Raji (cell line): ENCODE data around the gene IL21.

ENCODE experiments used
- POLR2A ChIP-seq: IDR thresholded peaks from 2 replicates; pipeline ENCODE4 v1.6.1; 2011; ENCODE audit warnings: low read depth, low read length, control low read depth; ENCODE audit not compliant: insufficient read depth

Gene IL21

DNA sequence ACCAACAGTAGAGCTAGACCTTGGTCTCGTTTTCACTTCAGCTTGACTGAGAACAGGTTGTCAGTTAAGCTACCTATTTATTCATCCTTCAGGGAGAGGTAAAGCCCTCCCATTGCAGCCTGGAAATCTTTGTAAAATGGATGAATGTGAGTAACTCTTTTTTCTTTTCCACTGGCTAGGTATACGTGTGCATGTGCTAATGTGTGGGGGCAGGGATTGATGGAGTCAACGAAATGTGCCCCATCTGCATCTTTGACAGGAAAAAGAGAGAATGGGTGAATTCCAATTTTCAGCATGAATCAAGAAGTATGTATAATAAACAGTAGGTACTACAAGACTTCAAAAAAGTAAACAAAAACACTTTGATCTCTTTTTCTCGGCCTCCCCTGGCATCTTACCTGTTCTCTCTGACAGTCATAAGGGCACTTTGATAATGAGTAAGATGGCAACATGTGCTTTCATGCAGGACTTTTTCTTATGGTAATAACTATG lies at the start of gene IL21:
Gene IL21 (minus strand): TSS at position 51 of the 492 bp plus-strand sequence. CDS start 55 bp downstream, outside the sequence.
- TF ChIP-seq POLR2A, result no peak

DNA sequence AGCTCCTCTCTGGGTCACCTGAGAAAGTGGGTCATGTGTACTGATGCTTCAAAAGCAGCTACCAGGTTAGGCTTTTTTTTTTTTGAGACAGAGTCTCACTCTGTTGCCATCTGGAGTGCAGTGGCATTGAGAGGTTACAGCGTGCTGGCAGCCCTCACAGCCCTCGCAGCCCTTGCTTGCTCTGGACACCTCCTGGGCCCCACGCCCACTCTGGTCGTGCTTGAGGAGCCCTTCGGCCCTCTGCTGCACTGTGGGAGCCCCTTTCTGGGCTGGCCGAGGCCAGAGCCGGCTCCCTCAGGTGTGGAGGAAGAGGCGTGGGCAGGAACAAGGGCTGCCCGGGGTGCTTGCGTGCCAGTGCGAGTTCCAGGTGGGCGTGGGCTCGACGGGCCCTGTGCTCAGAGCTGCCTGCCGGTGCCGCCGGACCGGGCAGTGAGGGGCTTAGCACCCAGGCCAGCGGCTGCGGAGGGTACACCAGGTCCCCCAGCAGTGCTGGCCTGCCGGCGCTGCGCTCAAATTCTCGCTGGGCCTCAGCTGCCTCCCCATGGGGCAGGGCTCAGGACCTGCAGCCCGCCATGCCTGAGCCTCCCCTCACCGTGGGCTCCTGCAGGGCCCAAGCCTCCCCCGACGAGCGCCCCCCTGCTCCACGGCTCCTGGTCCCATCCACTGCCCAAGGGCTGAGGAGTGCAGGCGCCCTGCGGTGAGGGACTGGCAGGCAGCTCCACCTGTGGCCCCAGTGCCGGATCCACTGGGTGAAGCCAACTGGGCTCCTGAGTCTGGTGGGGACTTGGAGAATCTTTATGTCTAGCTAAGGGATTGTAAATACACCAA lies 49.3 kb upstream of the IL21 start:
- TF ChIP-seq POLR2A, result no peak

DNA sequence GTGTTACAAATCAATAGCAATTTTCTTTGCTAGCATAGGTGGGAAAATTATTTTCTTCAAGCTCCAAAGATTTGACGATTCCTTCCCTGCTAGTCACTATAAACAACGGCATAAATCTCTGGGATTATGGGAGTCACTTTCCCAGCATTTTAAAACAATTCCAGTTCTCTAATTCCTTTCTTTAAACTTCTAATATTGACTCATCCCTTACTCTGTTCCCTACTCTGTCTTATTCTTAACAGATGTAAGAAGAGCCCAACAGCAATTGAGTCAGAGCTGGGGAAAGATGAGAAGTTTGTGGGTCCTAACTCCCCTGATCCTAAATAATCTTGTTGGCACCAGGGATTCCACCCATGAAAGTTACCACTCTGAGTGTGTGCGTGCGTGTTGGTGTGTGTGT lies 47.4 kb upstream of the IL21 start:
- TF ChIP-seq POLR2A, result no peak

DNA sequence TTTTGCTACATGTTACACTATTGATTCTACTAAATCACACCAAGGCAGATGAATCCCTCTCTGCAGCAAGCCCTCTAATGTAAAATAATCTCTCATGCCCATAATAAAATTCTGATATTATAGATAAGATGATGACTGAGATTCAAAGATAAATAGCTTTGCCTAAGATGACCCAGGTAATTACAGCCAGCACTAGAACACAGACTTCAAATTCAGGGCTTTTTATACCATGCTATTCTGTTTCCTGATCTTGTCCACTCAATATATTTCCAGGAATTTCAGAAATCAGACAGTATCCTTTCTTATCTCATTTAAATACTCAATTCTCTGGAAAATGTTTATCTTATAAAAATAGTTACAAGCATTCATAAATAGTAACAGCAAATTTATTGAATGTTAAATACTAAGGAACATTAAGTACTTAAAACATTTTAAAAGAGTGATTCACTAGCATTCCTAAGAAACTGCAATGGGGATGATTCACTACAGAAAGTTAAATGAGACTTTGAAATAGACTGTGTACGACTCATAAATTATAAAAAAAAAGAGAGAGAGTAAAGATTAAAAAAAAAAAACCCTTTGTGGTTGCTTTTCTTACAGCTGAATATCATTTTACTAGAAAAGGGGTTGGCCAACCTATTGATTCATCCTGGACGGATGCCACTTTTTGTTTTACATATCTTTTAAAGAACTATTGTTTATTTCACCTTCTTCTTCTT lies 45.8 kb upstream of the IL21 start:
- TF ChIP-seq POLR2A, result no peak

DNA sequence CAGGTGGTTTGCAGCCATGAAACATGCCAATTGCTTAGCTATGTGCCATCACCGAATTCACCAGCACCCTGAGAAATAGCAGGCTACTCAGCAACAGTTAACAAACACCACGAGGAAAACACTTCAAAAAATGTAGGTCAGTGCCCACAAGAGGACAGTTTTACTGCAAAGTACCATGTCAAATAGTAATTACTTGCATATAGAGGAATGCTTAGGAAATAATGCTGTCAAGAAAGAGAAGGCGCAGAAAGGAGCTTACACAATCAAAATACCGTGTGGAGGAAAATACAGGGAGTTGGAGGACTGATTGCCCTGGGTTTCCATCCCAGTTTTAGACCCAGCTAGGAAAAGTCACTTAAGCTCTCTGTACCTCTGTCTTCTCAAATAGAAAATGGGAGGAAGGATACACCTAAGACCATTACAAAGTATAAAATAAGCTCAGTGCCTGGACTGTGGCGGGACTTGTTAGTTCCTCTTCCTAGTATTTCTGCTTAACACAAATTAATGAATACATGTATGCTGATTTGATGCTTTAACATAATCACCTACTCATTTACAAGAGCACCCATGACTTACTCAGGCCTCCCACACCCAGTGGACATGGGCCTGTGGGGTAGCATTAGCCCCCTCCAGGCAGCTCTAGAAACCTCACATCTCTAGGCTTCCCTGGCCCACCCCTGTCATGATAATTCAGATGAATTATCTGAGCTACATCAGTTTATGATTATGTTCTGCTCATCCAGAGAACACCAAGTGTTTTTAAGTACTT lies 44.5 kb upstream of the IL21 start:
- TF ChIP-seq POLR2A, result no peak

DNA sequence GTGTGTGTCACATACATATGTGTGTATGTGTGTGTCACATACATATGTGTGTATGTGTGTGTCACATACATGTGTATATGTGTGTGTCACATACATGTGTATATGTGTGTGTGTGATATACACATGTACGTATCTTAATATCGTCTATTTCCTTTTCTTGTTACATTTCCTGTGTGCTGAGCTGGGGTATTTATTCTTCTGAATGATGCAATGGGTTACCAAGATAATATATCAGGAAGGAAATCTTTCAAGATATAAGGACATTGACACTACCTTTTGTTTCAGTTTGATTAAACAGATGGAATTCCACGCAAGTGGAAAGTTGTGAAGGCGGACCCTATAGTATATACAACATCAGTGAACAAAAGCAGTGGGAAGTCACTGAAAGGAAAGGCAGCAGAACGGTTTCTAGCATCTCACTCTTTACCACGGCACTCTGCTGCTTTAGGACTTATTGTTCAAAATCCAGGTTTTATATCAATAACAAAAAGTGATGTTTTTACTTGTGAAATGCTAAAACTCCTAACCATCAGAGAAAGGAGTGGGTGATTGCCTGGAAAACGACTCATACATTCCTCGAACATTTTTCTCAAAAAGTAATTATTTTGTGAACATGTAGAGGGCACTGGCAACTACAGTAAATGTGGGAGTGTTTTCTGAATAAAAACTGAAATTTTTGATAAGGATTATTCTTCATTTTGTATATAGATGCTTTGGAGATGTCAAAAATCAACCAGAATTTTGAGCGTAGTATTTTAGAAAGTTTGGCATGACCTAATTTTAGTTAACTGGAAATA lies 43.1 kb upstream of the IL21 start:
- no peak for TF ChIP-seq POLR2A

DNA sequence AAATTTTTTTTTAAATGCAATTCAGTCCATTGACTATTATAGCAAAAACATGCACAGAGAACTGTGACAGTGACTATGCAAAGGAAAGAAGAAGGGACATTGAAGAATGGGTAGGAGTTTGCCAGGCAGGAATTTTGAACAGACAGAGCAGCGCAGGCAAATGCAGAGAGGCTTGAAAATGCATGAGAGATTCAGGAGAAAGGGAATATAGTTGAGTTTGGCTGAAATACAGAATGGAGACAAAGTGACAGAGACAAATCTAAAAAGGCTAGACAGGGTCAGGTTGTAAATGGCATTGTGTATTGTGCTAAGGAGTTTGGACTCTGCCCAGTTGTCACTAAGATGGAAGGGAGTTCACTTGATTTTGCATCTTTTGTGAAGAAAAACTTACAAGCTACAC lies 42.4 kb upstream of the IL21 start:
- no peak for TF ChIP-seq POLR2A

DNA sequence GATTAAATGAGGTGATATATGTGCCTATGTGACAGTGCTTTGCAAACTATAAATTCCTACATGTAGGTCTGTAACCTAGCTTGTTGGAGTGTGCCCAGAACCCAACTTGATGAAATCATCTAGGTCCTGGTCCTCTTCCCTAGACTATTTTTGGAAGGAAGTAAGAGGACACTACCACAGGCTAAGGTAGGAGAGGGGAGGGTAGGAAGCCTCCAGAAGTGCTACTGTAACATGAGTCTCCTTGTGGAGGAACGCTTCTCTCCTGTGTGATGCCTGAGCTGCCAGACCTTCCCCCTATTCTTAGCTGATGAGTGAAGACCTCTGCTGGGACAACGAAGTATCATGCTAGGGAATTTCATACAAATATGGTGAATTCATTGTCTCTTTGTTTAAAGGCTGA lies 41.8 kb upstream of the IL21 start:
- no peak for TF ChIP-seq POLR2A

DNA sequence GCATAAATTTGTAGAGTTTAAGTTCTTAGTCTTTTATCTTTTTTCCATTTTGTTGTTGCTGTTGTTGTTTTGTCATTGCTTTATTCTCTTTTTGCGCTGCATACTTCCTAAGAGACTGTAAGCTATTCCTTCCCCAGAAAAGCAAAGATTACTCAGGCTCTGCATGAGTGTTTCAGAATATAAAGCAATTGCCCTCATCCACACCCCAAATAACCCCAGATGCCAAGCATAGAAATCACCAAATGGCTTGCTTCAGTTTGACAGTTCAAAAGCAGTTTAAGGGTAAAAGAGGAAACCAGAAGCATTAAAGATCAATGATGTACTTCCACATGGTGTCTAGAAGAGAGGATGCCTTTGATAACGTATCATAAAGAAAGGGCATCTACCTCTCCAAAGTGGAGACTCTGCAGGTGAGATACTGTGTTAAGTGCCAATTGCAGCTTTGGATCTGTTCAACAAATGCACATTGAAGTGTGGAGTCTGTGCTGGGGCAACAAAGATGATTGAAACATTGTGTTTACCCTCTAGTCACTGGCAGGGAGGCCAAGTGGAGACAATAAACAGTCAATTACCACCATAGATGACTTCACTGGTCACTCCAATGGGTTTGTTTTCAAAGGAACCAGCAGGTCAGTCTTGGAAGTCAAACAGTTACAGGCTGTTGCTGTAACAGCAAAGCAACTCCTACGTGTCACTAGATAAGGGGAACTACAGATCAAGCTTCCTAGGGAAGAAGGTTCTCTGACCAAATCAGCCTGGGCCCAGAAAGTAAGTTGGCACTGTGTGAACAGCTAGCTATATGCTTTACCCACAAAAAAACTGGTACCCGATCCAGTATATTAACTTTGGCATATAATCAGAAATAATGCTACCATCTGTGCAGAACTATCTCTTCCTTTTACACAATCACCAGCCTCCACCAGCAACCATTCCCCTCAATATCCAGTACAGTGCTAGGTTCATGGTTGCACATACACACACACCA lies 40.6 kb upstream of the IL21 start:
- no peak for TF ChIP-seq POLR2A

DNA sequence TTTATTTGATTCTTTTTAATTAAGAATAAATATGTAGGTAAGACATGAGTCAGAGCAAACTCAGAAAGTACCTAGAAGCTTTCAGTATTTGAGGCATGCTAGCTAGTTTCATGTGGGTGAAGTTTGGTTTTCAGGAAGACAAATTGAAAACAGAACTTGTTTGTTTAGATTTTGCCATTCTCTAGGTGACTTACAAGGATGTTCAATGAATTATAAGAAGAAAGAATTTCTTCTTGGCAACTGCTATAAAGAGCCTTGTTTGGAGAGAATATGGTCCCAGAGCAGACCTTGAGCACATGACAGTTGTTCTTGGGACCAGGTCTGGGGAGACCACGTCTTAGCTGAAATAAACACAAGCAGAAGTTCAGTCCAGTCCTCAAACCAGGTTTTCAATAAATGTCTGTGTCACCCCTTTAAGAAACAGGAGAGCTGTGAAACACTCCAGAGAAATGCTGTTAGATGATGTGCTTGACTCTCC lies 38.0 kb upstream of the IL21 start:
- no peak for TF ChIP-seq POLR2A

DNA sequence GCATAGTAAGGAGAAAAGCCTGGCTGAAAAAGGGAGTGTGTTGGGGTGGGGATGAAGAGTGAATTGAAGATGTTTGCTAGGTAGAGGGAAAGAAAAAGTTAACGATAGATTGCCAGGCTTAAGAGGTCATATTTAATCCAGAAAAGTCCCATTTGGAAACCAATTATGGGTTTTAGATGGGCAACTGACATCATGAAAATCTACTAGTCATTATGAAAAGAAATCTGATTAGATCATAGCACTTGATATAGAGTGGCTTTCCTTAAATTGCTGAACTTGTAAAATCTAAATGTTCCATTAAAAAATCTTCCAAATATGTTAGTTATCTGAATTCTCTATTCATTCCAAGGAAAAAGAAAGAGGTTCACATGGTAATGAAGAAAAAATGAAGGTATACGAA lies 37.5 kb upstream of the IL21 start:
- no peak for TF ChIP-seq POLR2A

DNA sequence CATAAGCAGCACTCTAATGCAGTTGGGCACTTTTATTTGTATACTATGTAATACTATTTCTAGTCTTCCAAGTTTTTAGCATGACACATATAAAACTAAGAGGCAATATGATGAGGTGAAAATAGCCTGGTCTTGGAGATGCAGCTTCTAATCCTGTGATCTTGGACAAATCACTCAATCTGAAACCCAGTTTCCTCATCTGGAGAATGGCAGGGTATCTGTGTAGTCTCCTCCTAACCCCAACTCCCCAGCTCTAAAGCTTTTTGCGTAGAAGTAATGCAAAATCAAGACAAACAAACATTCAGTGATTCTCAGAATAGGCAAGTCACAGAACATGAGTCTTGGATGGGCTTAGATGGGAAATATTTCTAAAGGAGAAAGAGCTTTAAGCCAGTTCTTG lies 36.7 kb upstream of the IL21 start:
- TF ChIP-seq POLR2A, result no peak

DNA sequence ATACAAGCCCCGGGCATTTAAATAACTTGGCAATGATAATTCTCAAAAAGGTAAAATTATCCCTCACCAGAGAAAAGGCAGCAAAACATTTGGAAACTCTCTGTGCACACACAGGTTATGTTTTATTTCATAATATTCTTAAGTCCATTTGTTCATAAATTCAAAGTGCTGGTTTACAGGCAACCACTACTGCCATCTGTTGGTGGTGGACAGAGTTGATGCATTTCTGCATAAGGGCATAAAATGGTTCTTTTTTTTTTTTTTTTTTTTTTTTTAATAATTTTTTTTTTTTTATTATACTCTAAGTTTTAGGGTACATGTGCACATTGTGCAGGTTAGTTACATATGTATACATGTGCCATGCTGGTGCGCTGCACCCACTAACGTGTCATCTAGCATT lies 31.5 kb upstream of the IL21 start:
- TF ChIP-seq POLR2A, result no peak
